Ureter (tissue), 1 donor: ENCODE data around the gene ECHDC1. TPM values are rescaled to one million over a fixed set of nuclear protein-coding genes. Genes with fewer than 3 reads are reported as not detected.
"Not testable (repeated sequence)": the region's sequence is repeated elsewhere in the genome, so short reads cannot be mapped to it uniquely, and the experiment has no call there.

ENCODE experiments used
- DNase-seq: peaks from one replicate; pipeline ENCODE4 v3.0.0-alpha.2; 2020; ENCODE audit warnings: low spot score
- total RNA-seq: library from RNA; stranded (reverse); gene quantifications from one replicate; pipeline ENCODE4 v1.2.4, GENCODE V29; 2023
- donor health status: DM: yes; HTN: yes; CAD: no.

ECHDC1 gene
- 63.1 TPM for total RNA-seq

- DNase-seq, result peak; percentile 68
Observed at GRCh38 chr6:127342946-127343808, at the start of gene ECHDC1. Gene ECHDC1, minus strand, starts transcription at chr6:127343609. Its CDS starts 12,581 bp downstream, at chr6:127331028.

- no peak for DNase-seq
Observed at GRCh38 chr6:127392301-127392700, 48.9 kb upstream of the ECHDC1 start.

DNA sequence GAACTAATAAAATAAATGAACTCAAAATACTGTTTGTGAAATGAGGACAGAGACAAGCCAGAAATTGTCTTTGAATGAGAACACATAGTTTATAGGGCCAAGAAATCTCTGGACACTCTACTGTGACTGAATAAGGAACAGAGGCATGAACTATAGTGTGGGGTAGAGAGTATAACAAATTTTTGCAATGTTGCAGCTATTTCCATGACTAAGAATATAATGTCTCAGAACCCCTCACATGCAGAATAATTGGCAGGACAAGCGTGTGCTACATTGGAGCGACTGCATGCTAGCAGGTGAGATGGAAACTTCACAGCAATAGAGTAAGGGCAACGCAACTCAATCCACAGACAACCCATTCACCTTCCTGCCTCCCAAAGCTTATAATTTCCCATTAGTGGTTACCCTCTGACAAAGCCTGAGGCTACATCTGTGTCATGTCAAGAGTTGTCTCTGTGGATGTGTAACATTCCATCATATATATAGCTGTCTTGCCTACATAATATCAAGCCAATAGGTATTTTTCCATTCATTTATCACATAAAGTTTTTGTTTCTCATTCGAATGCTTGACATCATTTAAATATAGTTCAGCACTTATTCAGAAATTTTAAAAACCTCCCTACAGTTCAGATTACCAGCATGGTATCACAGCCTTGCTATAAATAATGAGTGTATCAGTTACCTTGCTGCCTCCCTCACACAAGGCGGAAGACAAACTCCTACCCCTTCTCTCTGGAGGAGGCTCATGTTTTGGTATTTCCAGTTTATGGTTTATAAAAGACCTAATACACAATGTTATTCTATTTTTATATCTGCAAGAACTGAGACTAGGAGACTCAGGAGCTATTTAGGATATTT, 47.9 kb upstream of the ECHDC1 start:
- no peak for DNase-seq

GRCh38 chr6:127389706-127390105, 46.3 kb upstream of the ECHDC1 start:
- no peak for DNase-seq

DNA sequence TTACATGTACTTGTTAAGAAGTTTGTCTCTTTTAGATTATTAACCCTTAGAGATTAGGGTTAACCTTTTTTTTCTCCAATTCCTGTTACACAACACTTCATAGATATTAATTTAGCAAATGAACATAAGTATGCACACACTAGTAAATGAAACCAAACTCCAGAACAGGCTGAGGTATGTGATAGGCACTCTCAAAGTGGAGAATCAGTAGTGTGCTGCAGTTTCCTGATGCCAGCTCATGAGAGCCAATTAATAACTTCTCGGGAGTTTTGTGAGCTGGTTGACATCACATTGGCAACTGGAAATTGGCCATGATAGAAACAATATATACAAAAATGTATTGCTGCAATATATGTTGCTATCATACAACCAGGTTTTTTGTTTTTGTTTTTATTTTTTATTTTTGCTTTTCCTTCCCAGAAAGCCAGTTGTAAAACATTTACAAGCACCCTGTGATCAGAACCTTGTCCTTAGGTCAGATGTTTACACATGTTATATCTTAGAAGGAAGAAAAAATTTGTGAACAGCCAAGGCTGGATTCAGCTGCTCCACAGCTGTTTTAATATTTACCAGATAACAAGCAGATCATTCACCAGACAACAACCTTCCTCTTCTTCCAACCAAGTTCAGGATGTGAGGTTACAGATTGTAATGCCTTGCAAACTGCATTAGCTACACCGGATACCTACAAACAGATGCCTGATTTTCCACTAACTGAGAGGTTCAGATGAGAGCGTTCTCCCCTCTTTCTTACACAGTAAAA, 42.4 kb upstream of the ECHDC1 start:
- DNase-seq, result no peak

DNA sequence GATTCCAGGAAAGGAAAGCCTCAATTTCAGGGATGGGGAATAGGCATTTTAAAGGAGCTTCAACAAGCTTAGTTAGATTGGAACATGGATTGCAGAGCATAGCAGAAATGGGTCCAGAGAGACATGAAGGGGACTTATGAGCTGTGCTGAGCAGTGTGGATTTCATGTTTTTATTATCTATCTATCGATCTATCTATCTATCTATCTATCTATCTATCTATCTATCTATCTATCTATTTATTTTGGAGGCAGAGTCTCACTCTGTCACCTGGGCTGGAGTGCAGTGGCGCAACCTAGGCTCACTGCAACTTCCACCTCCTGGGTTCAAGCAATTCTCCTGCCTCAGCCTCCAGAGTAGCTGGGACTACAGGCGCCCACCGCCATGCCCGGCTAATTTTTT, 41.4 kb upstream of the ECHDC1 start:
- DNase-seq, result not testable (repeated sequence)

GRCh38 chr6:127383988-127384387, 40.6 kb upstream of the ECHDC1 start:
- no peak for DNase-seq

DNA sequence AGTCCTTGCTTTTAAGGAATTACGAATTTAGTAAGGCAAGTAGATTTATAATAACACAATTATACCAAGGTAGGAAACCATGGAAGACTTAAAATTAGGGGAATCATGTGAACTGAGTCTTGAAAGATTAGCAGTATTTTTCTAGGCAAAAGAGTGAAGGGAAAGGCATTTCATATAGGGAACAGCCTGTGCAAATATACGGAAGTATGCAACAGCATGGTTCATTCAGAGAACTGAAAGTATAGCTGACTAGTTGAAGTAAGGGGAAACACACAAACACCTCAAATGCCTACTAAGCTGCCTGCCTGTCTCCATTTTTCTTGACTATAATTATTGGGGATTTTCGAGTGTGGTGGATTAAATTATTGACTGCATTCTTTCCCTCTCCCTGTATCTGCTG, 39.0 kb upstream of the ECHDC1 start:
- DNase-seq, result no peak

- no peak for DNase-seq
Observed at GRCh38 chr6:127381384-127381783, 38.0 kb upstream of the ECHDC1 start.

- no peak for DNase-seq
Observed at GRCh38 chr6:127376685-127377084, 33.3 kb upstream of the ECHDC1 start.

DNA sequence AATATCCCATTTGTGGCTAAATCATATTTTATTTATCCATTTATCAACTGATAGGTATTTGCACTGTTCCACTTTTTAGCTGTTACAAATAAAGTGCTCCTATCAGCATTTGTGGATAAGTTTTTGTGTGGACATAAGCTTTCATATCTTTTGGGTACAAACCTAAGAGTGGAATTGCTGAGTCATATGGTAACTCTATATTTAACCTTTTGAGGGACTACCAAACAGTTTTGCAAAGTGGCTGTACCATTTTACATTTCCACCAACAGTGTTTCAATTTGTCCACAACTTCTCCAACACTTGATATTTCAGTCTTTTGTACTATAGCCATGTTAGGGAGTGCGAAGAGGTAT, 23.6 kb upstream of the ECHDC1 start:
- no peak for DNase-seq

DNA sequence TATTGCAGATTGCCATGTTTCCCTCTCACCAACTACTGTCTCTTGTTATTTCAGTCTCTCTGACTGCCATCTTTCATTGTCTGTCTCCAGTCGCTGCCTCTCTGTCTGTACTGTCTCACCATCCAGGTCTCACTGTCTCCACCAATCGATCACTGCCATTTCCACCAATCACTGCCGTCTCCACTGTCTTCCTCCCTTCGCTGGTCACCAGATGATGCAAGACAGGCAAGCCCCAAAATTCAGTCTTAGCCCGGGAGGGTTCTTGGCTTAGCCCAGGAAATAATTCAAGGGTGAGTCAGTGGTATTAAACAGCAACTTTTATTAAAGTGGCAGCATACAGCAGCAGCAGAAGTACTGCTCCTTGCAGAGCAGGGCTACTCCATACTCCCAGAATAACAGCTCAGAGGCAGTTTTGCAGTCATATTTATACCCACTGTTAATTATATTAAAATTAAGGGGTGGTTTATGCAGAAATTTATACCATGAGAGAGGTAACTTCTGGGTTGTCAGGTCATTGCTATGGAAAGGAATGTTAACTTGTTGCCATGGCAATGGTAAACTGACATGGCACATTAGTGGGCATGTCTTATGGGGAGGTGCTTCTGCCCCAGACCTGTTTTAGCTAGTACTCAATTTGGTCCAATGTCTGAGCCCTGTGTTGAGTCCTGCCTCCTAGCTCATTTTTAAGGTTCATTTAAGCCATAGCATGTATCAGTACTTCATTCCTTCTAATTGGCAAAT, 23.0 kb upstream of the ECHDC1 start:
- DNase-seq, result no peak

GRCh38 chr6:127365874-127366273, 22.5 kb upstream of the ECHDC1 start:
- no peak for DNase-seq

DNA sequence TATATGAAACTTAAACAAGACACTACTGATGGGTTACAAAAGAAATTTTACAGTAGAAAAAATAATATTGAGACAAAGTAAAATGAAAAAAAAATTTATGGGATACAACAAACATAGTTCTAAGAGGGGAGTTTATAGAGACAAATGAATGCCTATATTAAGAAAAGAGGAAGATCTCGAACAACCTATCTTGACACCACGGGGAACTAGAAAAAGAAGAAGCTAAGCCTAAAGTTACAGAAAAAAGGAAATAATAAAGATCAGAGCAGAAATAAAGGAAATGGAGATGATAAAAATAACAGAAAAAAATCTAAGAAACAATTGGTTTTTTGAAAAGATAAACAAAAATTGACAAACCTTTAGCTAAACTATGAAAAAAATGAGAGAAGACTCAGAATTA, 9.1 kb upstream of the ECHDC1 start:
- no peak for DNase-seq

DNA sequence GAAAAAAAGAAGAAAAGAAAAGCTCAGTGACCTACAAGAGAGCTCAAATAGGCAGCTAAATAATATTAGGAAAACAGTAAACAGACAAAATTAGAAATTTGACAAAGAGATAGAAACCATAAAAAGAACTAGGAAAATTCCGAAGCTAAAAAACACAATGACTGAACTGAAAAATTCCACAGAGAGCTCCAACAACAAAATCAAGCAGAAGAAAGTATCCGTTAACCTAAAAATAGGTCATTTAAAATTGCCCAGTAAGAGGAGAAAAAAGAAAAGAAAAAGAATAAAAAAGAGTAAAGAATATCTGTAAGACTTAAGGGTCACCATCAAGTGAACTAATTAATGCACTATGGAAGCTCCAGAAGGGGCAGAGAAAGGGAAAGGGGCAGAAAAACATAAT, 6.6 kb upstream of the ECHDC1 start:
- no peak for DNase-seq

DNA sequence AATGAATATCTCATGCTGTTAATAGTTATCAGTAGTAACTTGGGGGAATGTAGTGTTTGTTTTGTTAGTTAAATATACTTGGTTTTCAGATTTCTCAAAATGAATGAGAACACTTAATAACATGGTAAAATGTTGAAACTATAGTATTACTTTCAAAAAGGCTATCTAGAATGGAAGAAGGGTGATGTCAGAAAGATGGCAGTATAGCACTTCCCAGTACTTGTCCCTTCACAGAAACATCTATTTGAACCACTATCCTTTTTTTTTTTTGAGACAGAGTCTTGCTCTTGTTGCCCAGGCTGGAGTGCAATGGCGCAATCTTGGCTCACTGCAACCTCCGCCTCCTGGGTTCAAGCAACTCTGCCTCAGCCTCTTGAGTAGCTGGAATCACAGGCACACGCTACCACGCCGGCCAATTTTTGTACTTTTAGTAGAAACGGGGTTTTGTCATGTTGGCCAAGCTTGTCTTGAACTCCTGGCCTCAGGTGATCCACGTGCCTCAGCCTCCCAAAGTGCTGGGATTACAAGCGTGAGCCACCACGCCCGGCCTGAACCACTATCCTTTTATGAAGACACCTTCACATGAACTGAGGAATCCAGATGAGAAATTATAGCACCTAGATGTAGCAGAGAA, 4.7 kb upstream of the ECHDC1 start:
- no peak for DNase-seq

DNA sequence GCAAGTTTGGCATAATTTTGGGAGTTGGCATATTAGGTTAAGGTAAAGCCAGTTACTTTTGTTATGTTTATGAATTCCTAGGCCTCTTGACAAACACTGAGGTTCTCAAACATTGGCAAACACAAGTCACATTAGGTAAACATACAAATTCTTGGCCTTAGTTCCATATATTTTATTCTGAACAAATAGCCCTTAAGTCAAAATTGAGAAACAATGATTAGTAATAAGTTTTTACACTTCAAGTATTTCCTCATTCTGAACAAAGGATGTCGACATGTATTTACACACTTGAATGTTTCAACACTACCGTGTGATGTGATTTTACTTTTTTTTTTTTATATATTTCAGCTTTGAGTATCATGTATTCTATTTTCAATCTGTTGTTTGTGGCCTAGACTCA, 3.8 kb upstream of the ECHDC1 start:
- no peak for DNase-seq

DNA sequence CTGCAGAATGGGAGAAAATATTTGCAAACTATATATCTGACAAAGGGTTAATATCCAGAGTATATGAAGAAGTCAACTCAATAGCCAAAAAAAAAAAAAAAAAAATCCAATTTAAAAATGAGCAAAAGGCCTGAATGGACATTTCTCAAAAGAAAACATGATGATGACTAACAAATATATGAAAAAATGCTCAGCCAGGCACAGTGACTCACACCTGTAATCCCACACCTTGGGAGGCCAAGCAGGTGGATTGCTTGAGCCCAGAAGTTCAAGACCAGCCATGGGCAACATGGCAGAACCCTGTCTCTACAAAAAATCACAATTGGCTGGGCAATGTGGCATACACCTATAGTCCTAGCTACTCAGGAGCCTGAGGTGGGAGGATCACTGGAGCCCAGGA, 2.1 kb upstream of the ECHDC1 start:
- DNase-seq, result no peak

GRCh38 chr6:127343809-127344659, 625 bp upstream of the ECHDC1 start:
- DNase-seq, result no peak

GRCh38 chr6:127342296-127342945, 988 bp downstream of the ECHDC1 start:
- no peak for DNase-seq
